ENCODE data around the gene RCC1. TPM values are rescaled to one million over a fixed set of nuclear protein-coding genes. Genes with fewer than 3 reads are reported as not detected.

Gene RCC1
- total and polyA plus RNA-seq, 2 experiments from 2014 or later, result 36.9 to 97.4 TPM

DNA sequence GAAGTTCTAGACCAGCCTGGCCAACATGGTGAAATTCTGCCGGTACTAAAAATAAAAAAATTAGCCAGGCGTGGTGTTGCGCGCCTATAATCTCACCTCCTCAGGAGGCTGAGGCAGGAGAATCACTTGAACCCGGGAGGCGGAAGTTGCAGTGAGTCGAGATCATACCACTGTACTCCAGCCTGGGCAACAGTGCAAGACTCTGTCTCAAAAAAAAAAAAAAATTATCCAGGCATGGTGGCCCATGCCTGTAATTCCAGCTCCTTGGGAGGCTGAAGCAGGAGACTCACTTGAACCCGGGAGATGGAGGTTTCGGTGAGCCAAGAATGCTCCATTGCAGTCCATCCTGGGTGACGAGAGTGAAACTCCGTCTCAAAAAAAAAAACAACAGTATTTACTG, 67.7 kb downstream of the RCC1 start:
- H3K9me2 ChIP-seq (ENCODE audit: insufficient read depth), result no peaks in the 10 kb centered on the region
- peaks cover 22% of the 10 kb centered on the region for H3K36me3 ChIP-seq (ENCODE audit: insufficient read depth)
- H3K4me3 ChIP-seq, result no peak overlapping the region
- H3K27ac ChIP-seq (ENCODE audit: low read depth), result no peak overlapping the region
- no peak for TF ChIP-seq JUNB (IDR thresholded peaks at IDR 0.05; ENCODE audit: unreplicated experiment)
- no peak for TF ChIP-seq ZNF331 (CRISPR knock-in tag; IDR thresholded peaks at IDR 0.05; ENCODE audit: low read depth)
- TF ChIP-seq, protein P1, sequence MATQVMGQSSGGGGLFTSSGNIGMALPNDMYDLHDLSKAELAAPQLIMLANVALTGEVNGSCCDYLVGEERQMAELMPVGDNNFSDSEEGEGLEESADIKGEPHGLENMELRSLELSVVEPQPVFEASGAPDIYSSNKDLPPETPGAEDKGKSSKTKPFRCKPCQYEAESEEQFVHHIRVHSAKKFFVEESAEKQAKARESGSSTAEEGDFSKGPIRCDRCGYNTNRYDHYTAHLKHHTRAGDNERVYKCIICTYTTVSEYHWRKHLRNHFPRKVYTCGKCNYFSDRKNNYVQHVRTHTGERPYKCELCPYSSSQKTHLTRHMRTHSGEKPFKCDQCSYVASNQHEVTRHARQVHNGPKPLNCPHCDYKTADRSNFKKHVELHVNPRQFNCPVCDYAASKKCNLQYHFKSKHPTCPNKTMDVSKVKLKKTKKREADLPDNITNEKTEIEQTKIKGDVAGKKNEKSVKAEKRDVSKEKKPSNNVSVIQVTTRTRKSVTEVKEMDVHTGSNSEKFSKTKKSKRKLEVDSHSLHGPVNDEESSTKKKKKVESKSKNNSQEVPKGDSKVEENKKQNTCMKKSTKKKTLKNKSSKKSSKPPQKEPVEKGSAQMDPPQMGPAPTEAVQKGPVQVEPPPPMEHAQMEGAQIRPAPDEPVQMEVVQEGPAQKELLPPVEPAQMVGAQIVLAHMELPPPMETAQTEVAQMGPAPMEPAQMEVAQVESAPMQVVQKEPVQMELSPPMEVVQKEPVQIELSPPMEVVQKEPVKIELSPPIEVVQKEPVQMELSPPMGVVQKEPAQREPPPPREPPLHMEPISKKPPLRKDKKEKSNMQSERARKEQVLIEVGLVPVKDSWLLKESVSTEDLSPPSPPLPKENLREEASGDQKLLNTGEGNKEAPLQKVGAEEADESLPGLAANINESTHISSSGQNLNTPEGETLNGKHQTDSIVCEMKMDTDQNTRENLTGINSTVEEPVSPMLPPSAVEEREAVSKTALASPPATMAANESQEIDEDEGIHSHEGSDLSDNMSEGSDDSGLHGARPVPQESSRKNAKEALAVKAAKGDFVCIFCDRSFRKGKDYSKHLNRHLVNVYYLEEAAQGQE (IDR thresholded peaks at IDR 0.05; ENCODE audit: unreplicated experiment), result no peak
- no peak overlapping the region for H3K27ac Mint-ChIP-seq
- H2AFZ ChIP-seq, result no peak overlapping the region
- no peak for DNase-seq (ENCODE audit: low spot score)
- no peak overlapping the region for H3K4me2 ChIP-seq
- no peaks in the 10 kb centered on the region for H3K4me1 ChIP-seq (ENCODE audit: insufficient read depth)
- peaks cover 36% of the 10 kb centered on the region for H3F3A ChIP-seq (replicated peaks; ENCODE audit: low read depth)
- H3K4me3 Mint-ChIP-seq, result no peak overlapping the region
- ATAC-seq, result no peak
- peaks cover 54% of the 10 kb centered on the region for H3K36me3 Mint-ChIP-seq (ENCODE audit: low read depth)
- no peaks in the 10 kb centered on the region for H3K79me2 ChIP-seq (replicated peaks; ENCODE audit: insufficient read depth)
- no peaks in the 10 kb centered on the region for H3K9me3 Mint-ChIP-seq
- peaks cover 2% of the 10 kb centered on the region for H3K27me3 Mint-ChIP-seq (ENCODE audit: insufficient read depth, low read depth, poor library complexity)
- peaks cover 9% of the 10 kb centered on the region; the same call in 1 of the 2 replicates for H4K20me1 ChIP-seq (replicated peaks; ENCODE audit: insufficient read depth)
- no peaks in the 10 kb centered on the region for H3K27me3 ChIP-seq (ENCODE audit: insufficient read depth)
- H3K4me1 Mint-ChIP-seq, result no peaks in the 10 kb centered on the region

DNA sequence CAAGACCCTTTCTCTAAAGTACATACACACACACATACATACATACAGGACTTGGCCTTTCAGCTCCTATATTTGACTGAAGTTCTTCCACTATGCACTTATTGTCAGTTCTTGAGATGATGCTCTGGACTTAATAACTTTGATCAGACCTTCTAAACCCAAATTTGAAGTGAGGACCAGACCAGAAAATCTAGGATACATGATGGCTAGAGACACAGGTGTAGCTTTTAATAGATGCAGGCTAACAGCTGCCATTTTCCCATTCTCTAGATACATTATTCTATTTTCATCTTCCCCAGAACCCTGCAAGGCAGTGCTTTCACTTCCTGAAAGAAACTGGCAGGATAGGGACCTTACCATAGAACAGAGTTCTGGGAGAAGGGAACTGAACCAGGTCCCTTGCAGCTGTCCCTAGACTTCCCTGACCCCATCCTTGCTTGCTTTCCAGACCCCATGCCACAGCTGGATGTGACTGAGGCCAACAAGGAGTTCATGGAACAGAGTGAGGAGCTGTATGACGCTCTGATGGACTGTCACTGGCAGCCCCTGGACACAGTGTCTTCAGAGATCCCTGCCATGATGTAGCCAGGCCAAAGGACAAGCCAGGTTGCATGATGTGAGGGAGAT, 71.3 kb downstream of the RCC1 start:
- TF ChIP-seq, protein P1 (IDR thresholded peaks at IDR 0.05; ENCODE audit: unreplicated experiment), result no peak
- TF ChIP-seq, protein P2, sequence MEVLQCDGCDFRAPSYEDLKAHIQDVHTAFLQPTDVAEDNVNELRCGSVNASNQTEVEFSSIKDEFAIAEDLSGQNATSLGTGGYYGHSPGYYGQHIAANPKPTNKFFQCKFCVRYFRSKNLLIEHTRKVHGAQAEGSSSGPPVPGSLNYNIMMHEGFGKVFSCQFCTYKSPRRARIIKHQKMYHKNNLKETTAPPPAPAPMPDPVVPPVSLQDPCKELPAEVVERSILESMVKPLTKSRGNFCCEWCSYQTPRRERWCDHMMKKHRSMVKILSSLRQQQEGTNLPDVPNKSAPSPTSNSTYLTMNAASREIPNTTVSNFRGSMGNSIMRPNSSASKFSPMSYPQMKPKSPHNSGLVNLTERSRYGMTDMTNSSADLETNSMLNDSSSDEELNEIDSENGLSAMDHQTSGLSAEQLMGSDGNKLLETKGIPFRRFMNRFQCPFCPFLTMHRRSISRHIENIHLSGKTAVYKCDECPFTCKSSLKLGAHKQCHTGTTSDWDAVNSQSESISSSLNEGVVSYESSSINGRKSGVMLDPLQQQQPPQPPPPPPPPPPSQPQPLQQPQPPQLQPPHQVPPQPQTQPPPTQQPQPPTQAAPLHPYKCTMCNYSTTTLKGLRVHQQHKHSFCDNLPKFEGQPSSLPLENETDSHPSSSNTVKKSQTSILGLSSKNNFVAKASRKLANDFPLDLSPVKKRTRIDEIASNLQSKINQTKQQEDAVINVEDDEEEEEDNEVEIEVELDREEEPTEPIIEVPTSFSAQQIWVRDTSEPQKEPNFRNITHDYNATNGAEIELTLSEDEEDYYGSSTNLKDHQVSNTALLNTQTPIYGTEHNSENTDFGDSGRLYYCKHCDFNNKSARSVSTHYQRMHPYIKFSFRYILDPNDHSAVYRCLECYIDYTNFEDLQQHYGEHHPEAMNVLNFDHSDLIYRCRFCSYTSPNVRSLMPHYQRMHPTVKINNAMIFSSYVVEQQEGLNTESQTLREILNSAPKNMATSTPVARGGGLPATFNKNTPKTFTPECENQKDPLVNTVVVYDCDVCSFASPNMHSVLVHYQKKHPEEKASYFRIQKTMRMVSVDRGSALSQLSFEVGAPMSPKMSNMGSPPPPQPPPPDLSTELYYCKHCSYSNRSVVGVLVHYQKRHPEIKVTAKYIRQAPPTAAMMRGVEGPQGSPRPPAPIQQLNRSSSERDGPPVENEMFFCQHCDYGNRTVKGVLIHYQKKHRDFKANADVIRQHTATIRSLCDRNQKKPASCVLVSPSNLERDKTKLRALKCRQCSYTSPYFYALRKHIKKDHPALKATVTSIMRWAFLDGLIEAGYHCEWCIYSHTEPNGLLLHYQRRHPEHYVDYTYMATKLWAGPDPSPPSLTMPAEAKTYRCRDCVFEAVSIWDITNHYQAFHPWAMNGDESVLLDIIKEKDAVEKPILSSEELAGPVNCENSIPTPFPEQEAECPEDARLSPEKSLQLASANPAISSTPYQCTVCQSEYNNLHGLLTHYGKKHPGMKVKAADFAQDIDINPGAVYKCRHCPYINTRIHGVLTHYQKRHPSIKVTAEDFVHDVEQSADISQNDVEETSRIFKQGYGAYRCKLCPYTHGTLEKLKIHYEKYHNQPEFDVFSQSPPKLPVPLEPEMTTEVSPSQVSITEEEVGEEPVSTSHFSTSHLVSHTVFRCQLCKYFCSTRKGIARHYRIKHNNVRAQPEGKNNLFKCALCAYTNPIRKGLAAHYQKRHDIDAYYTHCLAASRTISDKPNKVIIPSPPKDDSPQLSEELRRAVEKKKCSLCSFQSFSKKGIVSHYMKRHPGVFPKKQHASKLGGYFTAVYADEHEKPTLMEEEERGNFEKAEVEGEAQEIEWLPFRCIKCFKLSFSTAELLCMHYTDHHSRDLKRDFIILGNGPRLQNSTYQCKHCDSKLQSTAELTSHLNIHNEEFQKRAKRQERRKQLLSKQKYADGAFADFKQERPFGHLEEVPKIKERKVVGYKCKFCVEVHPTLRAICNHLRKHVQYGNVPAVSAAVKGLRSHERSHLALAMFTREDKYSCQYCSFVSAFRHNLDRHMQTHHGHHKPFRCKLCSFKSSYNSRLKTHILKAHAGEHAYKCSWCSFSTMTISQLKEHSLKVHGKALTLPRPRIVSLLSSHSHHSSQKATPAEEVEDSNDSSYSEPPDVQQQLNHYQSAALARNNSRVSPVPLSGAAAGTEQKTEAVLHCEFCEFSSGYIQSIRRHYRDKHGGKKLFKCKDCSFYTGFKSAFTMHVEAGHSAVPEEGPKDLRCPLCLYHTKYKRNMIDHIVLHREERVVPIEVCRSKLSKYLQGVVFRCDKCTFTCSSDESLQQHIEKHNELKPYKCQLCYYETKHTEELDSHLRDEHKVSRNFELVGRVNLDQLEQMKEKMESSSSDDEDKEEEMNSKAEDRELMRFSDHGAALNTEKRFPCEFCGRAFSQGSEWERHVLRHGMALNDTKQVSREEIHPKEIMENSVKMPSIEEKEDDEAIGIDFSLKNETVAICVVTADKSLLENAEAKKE (CRISPR knock-in tag; IDR thresholded peaks at IDR 0.05), result no peak
- TF ChIP-seq POLR2AphosphoS5 (IDR thresholded peaks at IDR 0.05; ENCODE audit: low read depth), result peak; percentile 84
- Histone ChIP-seq H3K36me3 (ENCODE audit: insufficient read depth) (peaks cover 39% of the 10 kb centered on the region), H2AFZ (no peak overlapping the region), H3K79me2 (replicated peaks; ENCODE audit: insufficient read depth) (peaks cover 33% of the 10 kb centered on the region), H4K20me1 (replicated peaks; ENCODE audit: insufficient read depth) (peaks cover 35% of the 10 kb centered on the region), H3K4me1 (ENCODE audit: insufficient read depth) (peaks cover 15% of the 10 kb centered on the region), H3K9me2 (ENCODE audit: insufficient read depth) (no peaks in the 10 kb centered on the region), H3K4me2 (no peak overlapping the region), H3K4me3 (no peak overlapping the region), H3K27ac (ENCODE audit: low read depth) (peak overlapping the region; percentile 92), H3F3A (replicated peaks; ENCODE audit: low read depth) (peaks cover 61% of the 10 kb centered on the region), H3K27me3 (ENCODE audit: insufficient read depth) (0 out of 2 replicates have a peak, but pooled peaks cover under 1% of the 10 kb centered on the region)
- Mint-ChIP-seq H3K9me3 (no peaks in the 10 kb centered on the region), H3K36me3 (ENCODE audit: low read depth) (peaks cover 67% of the 10 kb centered on the region), H3K4me1 (peaks cover 16% of the 10 kb centered on the region), H3K4me3 (no peak overlapping the region; the same call in 2 of the 3 replicates), H3K27me3 (ENCODE audit: insufficient read depth, low read depth, poor library complexity) (peaks cover 13% of the 10 kb centered on the region), H3K27ac (no peak overlapping the region)
- ATAC-seq (no peak; the same call in 2 of the 3 replicates), DNase-seq (ENCODE audit: low spot score) (peak; percentile 17)

All from GM23338 (cell line).